SU-DHL-6 (cell line): Measurements from ENCODE around the gene KRTAP10-8.

Experiments used
- H2AFZ ChIP-seq: fragments of 200-600 bp; sonication (generic); 2 replicates; pipeline ENCODE4 v1.6.1; 2014; ENCODE audit warnings: low read depth, mild to moderate bottlenecking, moderate library complexity, mixed read lengths, antibody characterized with exemption, low read length; ENCODE audit not compliant: severe bottlenecking
- H3F3A ChIP-seq: fragments of 200-600 bp; shearing (Covaris generic); 2 replicates; pipeline ENCODE4 v1.6.0; 2016; ENCODE audit warnings: antibody characterized with exemption, mild to moderate bottlenecking; ENCODE audit not compliant: insufficient read depth
- H3K27ac ChIP-seq: fragments of 200-600 bp; sonication (generic); 2 replicates; pipeline ENCODE4 v1.5.1; 2016; ENCODE audit warnings: low read depth, mild to moderate bottlenecking, low read length, moderate library complexity, mixed read lengths
- H3K27me3 ChIP-seq: fragments of 200-600 bp; sonication (generic), shearing (Covaris generic); 2 replicates; pipeline ENCODE4 v1.6.0; 2014; ENCODE audit warnings: mild to moderate bottlenecking, low read length
- H3K36me3 ChIP-seq: fragments of 200-600 bp; sonication (generic); 2 replicates; pipeline ENCODE4 v1.6.1; 2014; ENCODE audit warnings: mild to moderate bottlenecking, low read length, mixed read lengths
- H3K4me2 ChIP-seq: fragments of 300-600, 200-600 bp; shearing (Covaris generic), sonication (generic); 2 replicates; pipeline ENCODE4 v1.6.0; 2014; ENCODE audit warnings: low read length, low read depth, mild to moderate bottlenecking; ENCODE audit not compliant: poor library complexity, severe bottlenecking
- H3K4me3 ChIP-seq: fragments of 200-600 bp; sonication (generic); 2 replicates; pipeline ENCODE4 v1.5.1; 2014; ENCODE audit warnings: antibody characterized with exemption, low read length, mild to moderate bottlenecking, mixed read lengths; ENCODE audit not compliant: insufficient read depth, poor library complexity, severe bottlenecking
- H3K79me2 ChIP-seq: fragments of 200-600 bp; sonication (generic); 2 replicates; pipeline ENCODE4 v1.6.1; 2014; ENCODE audit warnings: mild to moderate bottlenecking, low read length, moderate library complexity; ENCODE audit not compliant: insufficient read depth
- H3K9ac ChIP-seq: fragments of 200-600 bp; sonication (generic); 2 replicates; pipeline ENCODE4 v1.7.0; 2014; ENCODE audit warnings: mild to moderate bottlenecking, low read length
- H3K9me2 ChIP-seq: fragments of 200-600 bp; sonication (generic); replicated peaks from 2 replicates; pipeline ENCODE4 v1.6.1; 2014; ENCODE audit warnings: low read length; ENCODE audit not compliant: insufficient read depth
- H3K9me3 ChIP-seq: fragments of 200-600 bp; sonication (generic); 2 replicates; pipeline ENCODE4 v1.6.1; 2014; ENCODE audit warnings: low read length, mixed read lengths; ENCODE audit not compliant: insufficient read depth
- H4K20me1 ChIP-seq: fragments of 200-600 bp; sonication (generic); 2 replicates; pipeline ENCODE4 v1.6.1; 2014; ENCODE audit warnings: low read depth, mild to moderate bottlenecking, antibody characterized with exemption, low read length, moderate library complexity, mixed read lengths
- CTCF ChIP-seq: fragments of 200-600 bp; sonication (generic); IDR thresholded peaks from one replicate; pipeline ENCODE4 v1.5.1; 2017; ENCODE audit warnings: antibody characterized with exemption, mild to moderate bottlenecking, low read length, moderate library complexity; ENCODE audit not compliant: insufficient read depth, poor library complexity, severe bottlenecking
- EZH2phosphoT487 ChIP-seq: fragments of 200-600 bp; sonication (generic), shearing (Covaris generic); conservative IDR thresholded peaks from 2 replicates; pipeline ENCODE4 v1.6.1; 2018; ENCODE audit warnings: mild to moderate bottlenecking, antibody characterized with exemption, low read length, moderate library complexity, mixed read lengths

The KRTAP10-8 gene

GRCh38 chr21:44653656-44654575 is 42.0 kb downstream of the KRTAP10-8 start:
- Histone ChIP-seq H3F3A (no peaks in the 10 kb centered on the region), H3K4me3 (no peak overlapping the region), H3K27ac (no peak overlapping the region), H3K36me3 (no peaks in the 10 kb centered on the region), H3K79me2 (no peaks in the 10 kb centered on the region), H3K9me2 (no peaks in the 10 kb centered on the region), H3K4me2 (no peak overlapping the region), H4K20me1 (no peaks in the 10 kb centered on the region), H3K27me3 (no peaks in the 10 kb centered on the region), H3K9ac (no peak overlapping the region), H2AFZ (no peak overlapping the region), H3K9me3 (no peaks in the 10 kb centered on the region)
- TF ChIP-seq EZH2phosphoT487: no peak
- no peak for TF ChIP-seq CTCF

DNA sequence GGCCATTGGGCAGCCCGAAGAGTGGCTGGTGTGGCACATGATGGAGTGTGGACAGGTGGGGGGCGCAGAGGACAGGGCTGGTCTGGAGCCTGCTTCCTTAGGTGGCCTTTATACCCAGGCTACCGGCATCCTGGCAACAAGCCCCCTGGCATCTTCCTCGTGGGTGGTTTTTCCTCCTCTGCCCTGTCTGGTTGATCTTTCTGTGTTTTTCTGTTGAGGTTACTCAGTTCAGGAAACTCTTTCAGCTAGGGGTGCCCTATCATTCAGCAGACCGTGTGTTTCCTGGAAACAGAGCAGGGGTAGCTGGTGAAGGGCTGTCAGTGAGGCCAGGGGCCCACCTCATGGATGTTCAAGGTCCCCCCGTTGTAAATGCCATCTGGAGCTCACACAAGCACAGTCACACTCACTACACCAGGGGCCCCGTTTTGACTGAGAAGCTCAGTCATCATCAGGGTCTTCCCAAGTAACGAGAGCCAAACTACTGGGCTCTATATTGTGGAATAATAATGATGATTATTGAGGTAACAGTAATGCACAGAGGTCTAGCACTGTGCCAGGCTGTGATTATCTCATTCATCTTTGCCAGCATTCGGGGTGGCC is 42.8 kb downstream of the KRTAP10-8 start, which contains the start of gene KRTAP12-4:
Gene KRTAP12-4, minus strand, starts transcription at position 84 of the 600 bp plus-strand sequence. Its CDS starts 45 bp downstream, at position 39.
- H4K20me1 ChIP-seq: no peaks in the 10 kb centered on the region
- no peak within 1 kb of the TSS for H3K9ac ChIP-seq
- H3K79me2 ChIP-seq: no peaks in the 10 kb centered on the region
- no peak within 1 kb of the TSS for H3K4me3 ChIP-seq
- H3K27me3 ChIP-seq: no peaks in the 10 kb centered on the region
- H3K9me2 ChIP-seq: no peaks in the 10 kb centered on the region
- no peak within 1 kb of the TSS for H2AFZ ChIP-seq
- no peak within 1 kb of the TSS for H3K4me2 ChIP-seq
- no peak within 1 kb of the TSS for H3K27ac ChIP-seq
- H3K36me3 ChIP-seq: no peaks in the 10 kb centered on the region
- H3K9me3 ChIP-seq: no peaks in the 10 kb centered on the region
- no peak for TF ChIP-seq EZH2phosphoT487
- no peak for TF ChIP-seq CTCF
- no peaks in the 10 kb centered on the region for H3F3A ChIP-seq

DNA sequence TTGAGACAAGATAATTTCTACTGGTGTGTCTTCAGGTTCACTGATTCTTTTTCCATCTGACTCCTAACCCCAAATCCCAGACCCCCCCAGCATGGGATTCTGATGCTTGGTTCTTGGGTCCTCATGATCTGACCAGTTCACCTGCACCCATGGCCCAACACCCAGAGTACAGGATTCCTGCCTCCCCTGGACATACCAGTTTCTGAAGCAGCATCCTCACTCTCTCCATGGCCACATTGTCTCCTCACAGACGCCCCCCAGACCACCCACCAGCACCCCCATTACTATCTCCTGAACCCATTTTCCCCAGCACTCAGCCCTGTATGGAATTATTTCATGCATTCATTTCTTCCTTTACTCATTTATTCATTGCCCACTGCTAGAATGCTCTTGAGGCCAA is 45.0 kb downstream of the KRTAP10-8 start:
- Histone ChIP-seq H3K4me2 (no peak overlapping the region), H3K4me3 (no peak overlapping the region), H2AFZ (no peak overlapping the region), H4K20me1 (no peaks in the 10 kb centered on the region), H3K9me3 (no peaks in the 10 kb centered on the region), H3K9me2 (no peaks in the 10 kb centered on the region), H3K9ac (no peak overlapping the region), H3K27ac (no peak overlapping the region), H3K27me3 (no peaks in the 10 kb centered on the region), H3K79me2 (no peaks in the 10 kb centered on the region), H3K36me3 (no peaks in the 10 kb centered on the region), H3F3A (no peaks in the 10 kb centered on the region)
- TF ChIP-seq EZH2phosphoT487 (no peak), CTCF (no peak)
